ENCODE data around the gene SRPK3. TPM values are rescaled to one million over a fixed set of nuclear protein-coding genes. Genes with fewer than 3 reads are reported as not detected.
A peak's percentile ranks its signal among the peaks of the same experiment; 100 is the strongest.
"Not testable (repeated sequence)": the region's sequence is repeated elsewhere in the genome, so short reads cannot be mapped to it uniquely, and the experiment has no call there.

Gene SRPK3
- total RNA-seq, 1 donor from 2014 or later = 52.8 TPM

GRCh38 chrX:153814591-153815315, 33.9 kb downstream of the SRPK3 start:
- no peaks in the 10 kb centered on the region for H3K27me3 ChIP-seq (ENCODE audit: low read depth)

GRCh38 chrX:153816831-153817690, 36.2 kb downstream of the SRPK3 start:
- Histone ChIP-seq H3K36me3 (no peaks in the 10 kb centered on the region), H3K27ac (replicated peaks) (no peak overlapping the region), H3K4me1 (peaks cover 10% of the 10 kb centered on the region), H3K9me3 (replicated peaks) (no peaks in the 10 kb centered on the region), H3K4me3 (no peak overlapping the region), H3K27me3 (ENCODE audit: low read depth) (no peaks in the 10 kb centered on the region)
- intact Hi-C loops (cut with micrococcal nuclease) = no loop called here
- TF ChIP-seq CTCF (IDR thresholded peaks at IDR 0.05; ENCODE audit: borderline replicate concordance) = no peak
- DNase-seq = no peak

More at GRCh38 chrX:153814591-153815315, 33.9 kb downstream of the SRPK3 start:
- TF ChIP-seq CTCF (IDR thresholded peaks at IDR 0.05; ENCODE audit: borderline replicate concordance) = no peak
- intact Hi-C loops (cut with micrococcal nuclease) = no loop called here
- DNase-seq = no peak
- H3K27ac ChIP-seq (replicated peaks) = no peak overlapping the region
- no peaks in the 10 kb centered on the region for H3K36me3 ChIP-seq
- no peaks in the 10 kb centered on the region for H3K9me3 ChIP-seq (replicated peaks)
- no peak overlapping the region for H3K4me3 ChIP-seq
- peaks cover 10% of the 10 kb centered on the region for H3K4me1 ChIP-seq

- H3K27ac ChIP-seq (replicated peaks); H3K9me3 ChIP-seq (replicated peaks); DNase-seq; H3K4me1 ChIP-seq; H3K36me3 ChIP-seq; intact Hi-C loops (cut with micrococcal nuclease); H3K4me3 ChIP-seq; H3K27me3 ChIP-seq (ENCODE audit: low read depth): not testable (repeated sequence)
These were observed 37.2 kb downstream of the SRPK3 start for GRCh38 chrX:153818064-153818463.

- DNase-seq = peak; percentile 41
- H3K4me3 ChIP-seq = peak overlapping the region; percentile 64
- no peaks in the 10 kb centered on the region for H3K36me3 ChIP-seq
- TF ChIP-seq CTCF (IDR thresholded peaks at IDR 0.05; ENCODE audit: borderline replicate concordance) = no peak
- peaks cover 10% of the 10 kb centered on the region for H3K4me1 ChIP-seq
- H3K9me3 ChIP-seq (replicated peaks) = no peaks in the 10 kb centered on the region
- H3K27me3 ChIP-seq (ENCODE audit: low read depth) = no peaks in the 10 kb centered on the region
- intact Hi-C loops (cut with micrococcal nuclease) = no loop called here
- H3K27ac ChIP-seq (replicated peaks) = peak overlapping the region; percentile 61
These were observed 37.9 kb downstream of the SRPK3 start for GRCh38 chrX:153818571-153819383.

- H3K36me3 ChIP-seq = no peaks in the 10 kb centered on the region
- no peaks in the 10 kb centered on the region for H3K27me3 ChIP-seq (ENCODE audit: low read depth)
- no peak for DNase-seq
- peak overlapping the region; percentile 64 for H3K4me3 ChIP-seq
- H3K27ac ChIP-seq (replicated peaks) = peak overlapping the region; percentile 61
- H3K9me3 ChIP-seq (replicated peaks) = no peaks in the 10 kb centered on the region
- intact Hi-C loops (cut with micrococcal nuclease) = no loop called here
- TF ChIP-seq CTCF (IDR thresholded peaks at IDR 0.05; ENCODE audit: borderline replicate concordance) = no peak
- H3K4me1 ChIP-seq = peaks cover 10% of the 10 kb centered on the region
These were observed 38.7 kb downstream of the SRPK3 start for GRCh38 chrX:153819384-153820040.

Data from left ventricle myocardium inferior (tissue), 1 donor.